GM06990 (cell line): Measurements from ENCODE around the gene CLIC5.
A peak's percentile ranks its signal among the peaks of the same experiment; 100 is the strongest.

ENCODE experiments used
- DNase-seq: peaks from one replicate; pipeline ENCODE4 v3.0.0-alpha.2; 2011; ENCODE audit not compliant: insufficient read length; ENCODE audit errors: extremely low read depth
- H3K27me3 ChIP-seq: replicated peaks from 2 replicates; pipeline ENCODE4 v1.6.0; 2011; ENCODE audit warnings: low read length; ENCODE audit not compliant: control insufficient read depth, insufficient read depth
- H3K36me3 ChIP-seq: 2 replicates; pipeline ENCODE4 v1.5.1; 2011; ENCODE audit warnings: low read length; ENCODE audit not compliant: control insufficient read depth, insufficient read depth
- H3K4me3 ChIP-seq: replicated peaks from 2 replicates; pipeline ENCODE4 v1.5.1; 2011; ENCODE audit warnings: low read depth, mild to moderate bottlenecking, control low read depth, low read length
- CTCF ChIP-seq: IDR thresholded peaks from 2 replicates; pipeline ENCODE4 v1.5.1; 2011; ENCODE audit warnings: low read length, control low read depth, mild to moderate bottlenecking, inconsistent platforms; ENCODE audit not compliant: insufficient read depth, poor library complexity, severe bottlenecking

Gene CLIC5

DNA sequence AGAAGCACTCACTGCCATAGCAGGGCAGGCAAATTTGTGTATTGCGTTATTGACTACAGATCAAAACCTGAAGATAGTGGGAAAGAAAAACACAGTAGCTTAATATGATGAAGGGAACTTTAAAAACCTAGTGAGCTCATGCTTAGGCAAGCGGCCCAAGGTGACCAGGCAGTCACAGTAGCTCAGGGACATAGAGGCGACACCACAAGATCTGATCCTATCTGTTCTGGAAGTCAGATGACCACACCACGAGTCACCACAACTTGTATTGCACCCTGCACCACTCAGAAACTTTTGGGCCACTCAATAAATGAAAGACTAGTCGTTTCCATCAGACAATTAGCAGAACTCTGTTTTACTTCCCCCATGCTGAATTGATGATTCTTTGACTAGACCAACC is 4.9 kb downstream of the CLIC5 start:
- peak overlapping the region; percentile 12; the same call in 1 of the 2 replicates for H3K4me3 ChIP-seq
- no peak for TF ChIP-seq CTCF
- H3K27me3 ChIP-seq, result peaks cover 2% of the 10 kb centered on the region
- H3K36me3 ChIP-seq, result no peaks in the 10 kb centered on the region
- no peak for DNase-seq

DNA sequence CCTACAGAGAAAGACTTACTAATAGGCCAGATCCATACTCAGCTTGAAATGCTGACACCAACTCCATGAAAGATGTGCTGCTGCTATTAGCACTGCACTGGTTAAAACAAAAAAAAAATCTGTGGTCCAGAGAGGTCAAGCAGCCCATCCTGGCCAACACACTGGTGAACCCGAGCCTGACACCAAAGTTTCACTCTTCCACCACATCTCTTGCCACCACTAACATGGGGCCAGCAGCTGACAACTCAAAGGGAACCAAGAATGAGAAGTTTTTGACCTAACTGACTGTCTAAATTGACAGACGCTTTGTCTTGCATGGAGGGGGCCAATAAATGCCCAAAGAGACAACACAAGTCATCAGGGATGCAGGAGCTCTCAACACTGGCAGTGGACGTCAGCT is 5.4 kb downstream of the CLIC5 start:
- H3K4me3 ChIP-seq, result no peak overlapping the region
- DNase-seq, result no peak
- TF ChIP-seq CTCF, result no peak
- peaks cover 2% of the 10 kb centered on the region for H3K27me3 ChIP-seq
- H3K36me3 ChIP-seq, result no peaks in the 10 kb centered on the region

DNA sequence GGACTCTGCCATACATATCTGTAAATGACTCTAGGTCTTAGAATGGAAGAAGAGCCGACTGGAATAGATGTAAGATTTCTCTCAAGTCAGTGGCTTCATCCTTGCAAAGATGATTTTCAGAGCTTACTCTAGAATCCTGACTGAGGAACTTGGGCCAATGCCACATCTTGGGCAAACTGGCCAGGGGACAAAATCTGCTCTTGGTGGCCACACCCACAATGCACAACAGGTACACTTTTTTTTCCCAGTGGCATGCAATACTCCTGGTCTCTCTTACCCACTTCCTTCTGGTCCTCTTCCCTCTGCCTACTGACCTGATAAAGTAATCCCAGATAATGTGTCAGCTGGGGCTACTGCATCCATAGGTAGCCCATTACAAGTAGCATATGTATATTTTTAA is 13.4 kb downstream of the CLIC5 start:
- no peaks in the 10 kb centered on the region for H3K27me3 ChIP-seq
- TF ChIP-seq CTCF, result no peak

DNA sequence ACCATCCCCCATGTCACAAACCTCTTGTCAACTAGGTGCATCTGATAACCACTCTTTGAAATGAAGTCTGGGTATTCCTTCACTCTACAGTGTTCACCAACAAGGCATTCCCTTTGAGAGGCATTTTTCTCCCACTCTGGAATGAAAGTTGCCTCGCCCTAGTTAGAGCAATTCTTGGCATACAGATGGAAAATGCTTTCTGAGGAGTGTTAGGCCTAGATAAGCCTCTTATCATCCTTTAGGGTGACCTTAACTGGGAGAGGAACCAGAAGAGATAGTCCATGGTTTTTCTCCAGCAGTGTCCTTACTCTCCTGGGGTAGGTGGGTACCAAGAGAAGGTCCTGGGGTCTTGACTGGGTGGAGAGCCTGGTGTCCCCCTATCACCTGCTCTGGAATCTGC is 14.8 kb downstream of the CLIC5 start:
- Histone ChIP-seq H3K27me3 (no peaks in the 10 kb centered on the region), H3K4me3 (no peak overlapping the region), H3K36me3 (no peaks in the 10 kb centered on the region)
- DNase-seq, result no peak
- TF ChIP-seq CTCF, result no peak

More for the DNA sequence above, 13.4 kb downstream of the CLIC5 start:
- Histone ChIP-seq H3K36me3 (no peaks in the 10 kb centered on the region), H3K4me3 (no peak overlapping the region)
- DNase-seq, result no peak

GRCh38 chr6:45998524-45998923 is 17.1 kb downstream of the CLIC5 start:
- no peak for DNase-seq
- H3K27me3 ChIP-seq, result no peaks in the 10 kb centered on the region
- no peak for TF ChIP-seq CTCF
- H3K36me3 ChIP-seq, result no peaks in the 10 kb centered on the region
- H3K4me3 ChIP-seq, result no peak overlapping the region

GRCh38 chr6:45997875-45998506 is 17.7 kb downstream of the CLIC5 start:
- H3K36me3 ChIP-seq, result no peaks in the 10 kb centered on the region
- H3K27me3 ChIP-seq, result no peaks in the 10 kb centered on the region
- H3K4me3 ChIP-seq, result no peak overlapping the region
- TF ChIP-seq CTCF, result no peak
- no peak for DNase-seq
